Activated B cell treated with CpG ODN at 0.5 μM for 24 hours (primary cell): ENCODE data around the gene FGF12. TPM values are rescaled to one million over a fixed set of nuclear protein-coding genes. Genes with fewer than 3 reads are reported as not detected.

Experiments
- ATAC-seq: fragments of 200-7000 bp; cut with Tn5 transposase; one replicate; pipeline ENCODE4 v1.10.0; 2021; ENCODE audit warnings: low read depth, mild to moderate bottlenecking, moderate library complexity
- CTCF ChIA-PET: fragments of 350-600 bp; sonication (Branson Sonifier 250); formaldehyde crosslinking; loops from one replicate; lab custom pipeline; 2021; ENCODE audit warnings: antibody characterized with exemption; lab: Charles Lee
- POLR2A ChIA-PET: fragments of 350-600 bp; sonication (Branson Sonifier 250); formaldehyde crosslinking; loops from one replicate; lab custom pipeline; 2021; ENCODE audit warnings: antibody characterized with exemption; lab: Charles Lee
- DNase-seq: peaks from one replicate; pipeline ENCODE4 v3.0.0; 2022
- H3K27ac Mint-ChIP-seq: one replicate; pipeline ENCODE4 v1.8.0; 2020; ENCODE audit warnings: mixed read lengths
- H3K27me3 Mint-ChIP-seq: one replicate; pipeline ENCODE4 v1.8.0; 2021; ENCODE audit warnings: mixed read lengths
- H3K36me3 Mint-ChIP-seq: one replicate; pipeline ENCODE4 v1.8.0; 2021; ENCODE audit warnings: low read depth, mixed read lengths
- H3K4me1 Mint-ChIP-seq: one replicate; pipeline ENCODE4 v1.8.0; 2021; ENCODE audit warnings: mixed read lengths
- H3K4me3 Mint-ChIP-seq: one replicate; pipeline ENCODE4 v1.8.0; 2020; ENCODE audit warnings: mild to moderate bottlenecking, mixed read lengths
- H3K9me3 Mint-ChIP-seq: one replicate; pipeline ENCODE4 v1.8.0; 2020; ENCODE audit warnings: mixed read lengths
- CTCF ChIP-seq: fragments of 200-600 bp; IDR thresholded peaks from one replicate; pipeline ENCODE4 v1.8.0; 2022; ENCODE audit warnings: antibody characterized with exemption, mild to moderate bottlenecking
- intact Hi-C: fragments of 100-400 bp; cut with micrococcal nuclease; formaldehyde crosslinking; loops from one replicate; pipeline ENCODE4 v1.15.1; 2024
- total RNA-seq: library from RNA; stranded (reverse); gene quantifications from 2 replicates; pipeline ENCODE4 v1.2.3, GENCODE V29; 2022

The FGF12 gene
- total RNA-seq, 1 donor from 2014 or later: not detected

- H3K4me3 Mint-ChIP-seq: no peak overlapping the region
- ChIA-PET CTCF (no interaction called here), POLR2A (no interaction called here)
- H3K4me1 Mint-ChIP-seq: peaks cover 18% of the 10 kb centered on the region
- H3K36me3 Mint-ChIP-seq: no peaks in the 10 kb centered on the region
- intact Hi-C loops: loop anchor here (10.0 kb wide), 1 partner anchor 873 kb away; no protein-coding TSS in a partner anchor
- no peak for TF ChIP-seq CTCF
- no peaks in the 10 kb centered on the region for H3K9me3 Mint-ChIP-seq
- DNase-seq (no peak), ATAC-seq (no peak)
- no peaks in the 10 kb centered on the region for H3K27me3 Mint-ChIP-seq
- no peak overlapping the region for H3K27ac Mint-ChIP-seq
Observed at GRCh38 chr3:192128060-192128459, 599.3 kb downstream of the FGF12 start.

GRCh38 chr3:192122832-192123594 is 604.3 kb downstream of the FGF12 start:
- intact Hi-C loops: loop anchor here (2.0 to 10.0 kb wide), 3 partner anchors 54 to 868 kb away; no protein-coding TSS in a partner anchor
- ChIA-PET CTCF (no interaction called here), POLR2A (interaction anchor here (1.0 kb wide), 1 partner anchor 81 kb away, joined by 3 read pairs; no protein-coding TSS in a partner anchor)
- Mint-ChIP-seq H3K4me3 (peak overlapping the region; percentile 71), H3K4me1 (peaks cover 14% of the 10 kb centered on the region), H3K27ac (peak overlapping the region; percentile 87), H3K9me3 (no peaks in the 10 kb centered on the region), H3K36me3 (no peaks in the 10 kb centered on the region), H3K27me3 (no peaks in the 10 kb centered on the region)
- TF ChIP-seq CTCF: no peak
- DNase-seq (no peak), ATAC-seq (peak; percentile 83)

GRCh38 chr3:192121923-192122322 is 605.4 kb downstream of the FGF12 start:
- Mint-ChIP-seq H3K36me3 (no peaks in the 10 kb centered on the region), H3K9me3 (no peaks in the 10 kb centered on the region), H3K27me3 (no peaks in the 10 kb centered on the region), H3K27ac (no peak overlapping the region), H3K4me3 (no peak overlapping the region), H3K4me1 (peaks cover 14% of the 10 kb centered on the region)
- ATAC-seq (no peak), DNase-seq (no peak)
- CTCF ChIA-PET: interaction anchor here (0.6 kb wide), 1 partner anchor 618 kb away, joined by 3 read pairs; no protein-coding TSS in a partner anchor
- intact Hi-C loops: loop anchor here (2.0 to 10.0 kb wide), 3 partner anchors 53 to 867 kb away; no protein-coding TSS in a partner anchor
- TF ChIP-seq CTCF: no peak
- POLR2A ChIA-PET: no interaction called here

GRCh38 chr3:192108820-192109219 is 618.5 kb downstream of the FGF12 start:
- Mint-ChIP-seq H3K9me3 (no peaks in the 10 kb centered on the region), H3K36me3 (no peaks in the 10 kb centered on the region), H3K4me1 (no peaks in the 10 kb centered on the region), H3K4me3 (no peak overlapping the region), H3K27me3 (no peaks in the 10 kb centered on the region), H3K27ac (no peak overlapping the region)
- no peak for DNase-seq
- POLR2A ChIA-PET: no interaction called here
- intact Hi-C loops: no loop called here
- CTCF ChIA-PET: no interaction called here
- no peak for ATAC-seq
- no peak for TF ChIP-seq CTCF

- Mint-ChIP-seq H3K27ac (no peak overlapping the region), H3K36me3 (no peaks in the 10 kb centered on the region), H3K4me1 (no peaks in the 10 kb centered on the region), H3K27me3 (no peaks in the 10 kb centered on the region), H3K9me3 (no peaks in the 10 kb centered on the region), H3K4me3 (no peak overlapping the region)
- intact Hi-C loops: no loop called here
- no peak for TF ChIP-seq CTCF
- DNase-seq: no peak
- no peak for ATAC-seq
- CTCF ChIA-PET: no interaction called here
- POLR2A ChIA-PET: no interaction called here
Observed at GRCh38 chr3:192106543-192106942, 620.8 kb downstream of the FGF12 start.
